OCI-LY1 (cell line): ENCODE data around the gene HTN3.
"Not testable (repeated sequence)": the region's sequence is repeated elsewhere in the genome, so short reads cannot be mapped to it uniquely, and the experiment has no call there.

ENCODE experiments used
- H2AFZ ChIP-seq: fragments of 200-600 bp; sonication (generic), shearing (Covaris generic); 2 replicates; pipeline ENCODE4 v1.6.0; 2014; ENCODE audit warnings: antibody characterized with exemption, mild to moderate bottlenecking, low read length
- H3F3A ChIP-seq: fragments of 200-600 bp; sonication (generic), shearing (Covaris generic); 2 replicates; pipeline ENCODE4 v1.6.0; 2014; ENCODE audit warnings: mild to moderate bottlenecking, antibody characterized with exemption, low read length, moderate library complexity; ENCODE audit not compliant: insufficient read depth
- H3K27ac ChIP-seq: fragments of 200-600 bp; sonication (generic); 2 replicates; pipeline ENCODE4 v1.5.1; 2014; ENCODE audit warnings: low read length, mixed run types, mild to moderate bottlenecking, low read depth; ENCODE audit not compliant: poor library complexity, severe bottlenecking
- H3K27me3 ChIP-seq: fragments of 200-600 bp; sonication (generic); 2 replicates; pipeline ENCODE4 v1.6.0; 2014; ENCODE audit warnings: antibody characterized with exemption, mild to moderate bottlenecking, low read length, moderate library complexity; ENCODE audit not compliant: insufficient read depth
- H3K36me3 ChIP-seq: fragments of 200-600 bp; sonication (generic); 2 replicates; pipeline ENCODE4 v1.6.1; 2014; ENCODE audit warnings: mild to moderate bottlenecking, antibody characterized with exemption, low read length, moderate library complexity, mixed read lengths; ENCODE audit not compliant: insufficient read depth
- H3K4me1 ChIP-seq: fragments of 200-600 bp; sonication (generic); 2 replicates; pipeline ENCODE4 v1.5.1; 2014; ENCODE audit warnings: mild to moderate bottlenecking, low read length, moderate library complexity; ENCODE audit not compliant: insufficient read depth, severe bottlenecking
- H3K4me2 ChIP-seq: fragments of 200-600 bp; sonication (generic), shearing (Covaris generic); 2 replicates; pipeline ENCODE4 v1.6.1; 2014; ENCODE audit warnings: low read length
- H3K4me3 ChIP-seq: fragments of 200-600 bp; sonication (generic); 2 replicates; pipeline ENCODE4 v1.5.1; 2014; ENCODE audit warnings: low read length, low read depth, mild to moderate bottlenecking, mixed read lengths; ENCODE audit not compliant: poor library complexity, severe bottlenecking
- H3K79me2 ChIP-seq: fragments of 200-600 bp; shearing (Covaris generic); 2 replicates; pipeline ENCODE4 v1.6.1; 2016; ENCODE audit warnings: mixed run types, low read length, mixed read lengths; ENCODE audit not compliant: insufficient read depth
- H3K9ac ChIP-seq: fragments of 200-600 bp; sonication (generic), shearing (Covaris generic); 2 replicates; pipeline ENCODE4 v1.6.1; 2014; ENCODE audit warnings: mild to moderate bottlenecking, low read length, mixed read lengths
- H3K9me2 ChIP-seq: fragments of 200-600 bp; sonication (generic), shearing (Covaris generic); 2 replicates; pipeline ENCODE4 v1.6.1; 2014; ENCODE audit warnings: low read depth, mild to moderate bottlenecking, low read length, mixed read lengths
- H3K9me3 ChIP-seq: fragments of 200-600 bp; shearing (Covaris generic); 2 replicates; pipeline ENCODE4 v1.6.1; 2014; ENCODE audit warnings: low read length, mixed read lengths
- H4K20me1 ChIP-seq: fragments of 200-600 bp; sonication (generic), shearing (Covaris generic); 2 replicates; pipeline ENCODE4 v1.6.0; 2016; ENCODE audit warnings: mild to moderate bottlenecking, low read length; ENCODE audit not compliant: insufficient read depth
- CTCF ChIP-seq: fragments of 200-600 bp; sonication (generic), shearing (Covaris generic); IDR thresholded peaks from 2 replicates; pipeline ENCODE4 v1.5.1; 2017; ENCODE audit warnings: mild to moderate bottlenecking, antibody characterized with exemption, low read length, moderate library complexity, mixed read lengths
- EZH2 ChIP-seq: fragments of 200-600 bp; sonication (generic), shearing (Covaris generic); IDR thresholded peaks from 2 replicates; pipeline ENCODE4 v1.8.0; 2017; ENCODE audit warnings: borderline replicate concordance, mixed run types, mild to moderate bottlenecking, antibody characterized with exemption, low read length, moderate library complexity, mixed read lengths

Gene HTN3

GRCh38 chr4:70002507-70002906 lies 25.8 kb upstream of the HTN3 start:
- Histone ChIP-seq H3K79me2 (no peaks in the 10 kb centered on the region), H3K4me2 (no peak overlapping the region), H3K9me3 (no peaks in the 10 kb centered on the region), H4K20me1 (no peaks in the 10 kb centered on the region), H3K4me1 (no peaks in the 10 kb centered on the region), H3K36me3 (no peaks in the 10 kb centered on the region), H2AFZ (no peak overlapping the region), H3F3A (no peaks in the 10 kb centered on the region), H3K4me3 (no peak overlapping the region), H3K27ac (no peak overlapping the region), H3K9ac (no peak overlapping the region), H3K9me2 (no peaks in the 10 kb centered on the region), H3K27me3 (no peaks in the 10 kb centered on the region)
- TF ChIP-seq EZH2: no peak

- Histone ChIP-seq H2AFZ (no peak overlapping the region), H3K36me3 (no peaks in the 10 kb centered on the region), H3K9me2 (no peaks in the 10 kb centered on the region), H3K79me2 (no peaks in the 10 kb centered on the region), H3K4me2 (no peak overlapping the region), H3K27ac (no peak overlapping the region), H3K27me3 (no peaks in the 10 kb centered on the region), H3F3A (no peaks in the 10 kb centered on the region), H3K4me3 (no peak overlapping the region), H3K9ac (no peak overlapping the region), H4K20me1 (no peaks in the 10 kb centered on the region), H3K4me1 (no peaks in the 10 kb centered on the region), H3K9me3 (no peaks in the 10 kb centered on the region)
- no peak for TF ChIP-seq EZH2
- no peak for TF ChIP-seq CTCF
These were observed 19.5 kb upstream of the HTN3 start for GRCh38 chr4:70008771-70009170.

GRCh38 chr4:70019006-70019405 lies 9.3 kb upstream of the HTN3 start:
- not testable (repeated sequence) for H3K4me3 ChIP-seq, H3K9me3 ChIP-seq, H3K4me2 ChIP-seq, H3K9me2 ChIP-seq, H2AFZ ChIP-seq, H3K36me3 ChIP-seq, H3K9ac ChIP-seq, H3K4me1 ChIP-seq, H3F3A ChIP-seq, H3K79me2 ChIP-seq, H3K27ac ChIP-seq, H3K27me3 ChIP-seq, H4K20me1 ChIP-seq

GRCh38 chr4:70023218-70023617 lies 5.0 kb upstream of the HTN3 start:
- TF ChIP-seq CTCF: no peak
- no peak for TF ChIP-seq EZH2

More at GRCh38 chr4:70023218-70023617, 5.0 kb upstream of the HTN3 start:
- H3K36me3 ChIP-seq: no peaks in the 10 kb centered on the region
- no peaks in the 10 kb centered on the region for H3K79me2 ChIP-seq
- H2AFZ ChIP-seq: no peak overlapping the region
- H3K27ac ChIP-seq: no peak overlapping the region
- no peaks in the 10 kb centered on the region for H3K9me3 ChIP-seq
- H3K4me3 ChIP-seq: no peak overlapping the region
- no peaks in the 10 kb centered on the region for H3F3A ChIP-seq
- no peaks in the 10 kb centered on the region for H3K9me2 ChIP-seq
- H3K4me2 ChIP-seq: no peak overlapping the region
- H4K20me1 ChIP-seq: no peaks in the 10 kb centered on the region
- no peaks in the 10 kb centered on the region for H3K27me3 ChIP-seq
- H3K4me1 ChIP-seq: no peaks in the 10 kb centered on the region
- H3K9ac ChIP-seq: no peak overlapping the region
